ENCODE results near the gene OR5AS1.
"Not testable (repeated sequence)": the region's sequence is repeated elsewhere in the genome, so short reads cannot be mapped to it uniquely, and the experiment has no call there.

The OR5AS1 gene

GRCh38 chr11:56027354-56027753 is at the start of gene OR5AS1:
Gene OR5AS1 (plus strand): TSS chr11:56027654. CDS start chr11:56030419, 2,765 bp downstream.
- DNase-seq (ENCODE audit: low spot score) = no peak

DNA sequence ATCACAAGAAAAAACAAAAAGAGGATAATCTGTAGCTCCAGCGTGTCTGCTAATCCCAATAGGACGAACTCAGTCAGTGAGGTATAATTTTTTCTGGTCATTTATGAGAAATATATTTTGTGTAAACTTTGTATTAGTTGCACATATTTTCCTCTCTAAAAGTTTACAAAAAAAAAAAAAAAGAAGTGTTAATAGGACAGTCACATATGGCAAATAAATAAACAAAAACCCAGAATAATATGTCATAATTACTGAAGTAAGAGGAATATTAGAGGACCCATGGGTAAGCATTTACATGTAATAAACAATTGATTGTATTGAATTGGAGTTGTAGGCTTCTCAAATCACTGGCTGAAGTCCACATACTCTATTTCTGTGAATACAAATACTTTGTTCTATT is 32.9 kb upstream of the OR5AS1 start, which contains the start of gene OR5F1:
Gene OR5F1 (minus strand): TSS at position 101 of the 400 bp plus-strand sequence. CDS start 0 bp downstream, at position 101.
- no peak for DNase-seq (ENCODE audit: low spot score)

DNA sequence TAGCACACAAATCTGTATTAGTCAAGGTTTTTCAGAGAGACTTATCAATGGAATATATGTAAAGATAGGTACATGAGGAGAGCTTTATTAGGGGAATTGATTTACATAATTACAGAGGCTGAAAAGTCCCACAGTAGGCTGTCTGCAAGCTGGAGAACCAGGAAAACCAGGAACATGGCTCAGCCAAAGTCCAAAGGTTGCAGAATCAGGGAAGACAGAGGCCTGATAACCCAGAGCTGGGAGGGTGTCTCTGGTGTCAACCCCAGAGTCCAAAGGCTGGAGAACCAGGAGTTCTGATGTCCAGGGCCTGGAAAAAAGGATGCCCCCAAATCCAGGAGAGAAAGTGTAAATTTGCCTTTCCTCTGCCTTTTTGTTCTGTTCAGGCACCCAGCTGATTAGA is 16.7 kb upstream of the OR5AS1 start:
- DNase-seq (ENCODE audit: low spot score) = no peak

DNA sequence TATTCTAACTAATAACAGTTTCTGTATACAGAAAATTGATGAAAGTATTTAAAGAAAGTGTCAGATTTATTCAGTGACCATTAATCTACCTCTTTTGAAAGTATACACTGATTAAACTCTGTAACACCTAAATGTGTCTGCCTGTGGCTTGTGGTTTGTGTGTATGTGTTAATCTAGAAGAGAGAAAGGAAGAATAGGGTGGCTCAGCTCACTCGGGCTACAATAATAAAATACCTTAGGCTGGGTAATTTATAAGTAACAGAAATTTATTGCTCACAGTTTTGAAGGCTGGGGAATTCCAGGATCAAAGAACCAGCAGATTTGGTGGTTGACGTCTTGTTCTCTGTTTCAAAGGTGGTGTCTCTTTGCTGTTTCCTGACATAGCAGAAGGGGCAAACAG is 13.6 kb upstream of the OR5AS1 start:
- DNase-seq (ENCODE audit: low spot score) = no peak

- no peak for DNase-seq (ENCODE audit: low spot score)
Measured at GRCh38 chr11:56045538-56045937, 18.1 kb downstream of the OR5AS1 start.

DNA sequence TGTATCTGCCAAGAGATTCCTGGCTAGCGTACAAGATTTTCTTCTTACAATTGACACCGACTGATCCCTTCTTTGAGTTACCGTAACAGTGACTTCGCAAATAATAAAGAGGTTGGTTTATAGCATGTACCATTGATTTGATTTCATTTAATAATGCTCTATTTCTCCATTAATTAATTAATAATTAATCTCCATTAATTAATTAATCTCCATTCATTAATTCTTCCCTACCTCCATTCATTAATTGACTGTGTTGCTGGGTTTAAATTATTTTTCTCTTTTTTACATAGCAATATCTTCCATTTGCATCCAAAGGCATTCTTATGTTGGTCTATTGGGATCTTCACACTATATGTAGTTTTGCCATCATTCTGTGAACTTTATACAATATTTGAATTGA is 21.0 kb downstream of the OR5AS1 start:
- no peak for DNase-seq (ENCODE audit: low spot score)

- DNase-seq (ENCODE audit: low spot score) = no peak
Measured at GRCh38 chr11:56049487-56049886, 22.0 kb downstream of the OR5AS1 start.

- DNase-seq (ENCODE audit: low spot score) = not testable (repeated sequence)
Measured at GRCh38 chr11:56056366-56056765, 28.9 kb downstream of the OR5AS1 start.

GRCh38 chr11:56057661-56058237 is 30.3 kb downstream of the OR5AS1 start:
- DNase-seq (ENCODE audit: low spot score) = not testable (repeated sequence)

DNA sequence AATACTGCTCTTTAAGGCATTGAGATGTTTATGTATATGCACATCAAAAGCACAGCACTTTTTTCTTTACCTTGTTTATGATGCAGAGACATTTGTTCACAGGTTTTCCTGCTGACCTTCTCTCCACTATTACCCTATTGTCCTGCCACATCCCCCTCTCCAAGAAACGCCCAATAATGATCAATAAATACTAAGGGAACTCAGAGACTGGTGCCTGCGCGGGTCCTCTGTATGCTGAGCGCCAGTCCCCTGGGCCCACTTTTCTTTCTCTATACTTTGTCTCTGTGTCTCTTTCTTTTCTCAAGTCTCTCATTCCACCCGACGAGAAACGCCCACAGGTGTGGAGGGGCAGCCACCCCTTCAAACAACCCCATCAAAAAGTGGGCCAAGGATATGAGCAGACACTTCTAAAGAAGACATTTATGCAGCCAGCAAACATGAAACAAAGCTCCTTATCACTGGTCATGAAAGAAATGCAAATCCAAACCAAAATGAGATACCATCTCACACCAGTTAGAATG is 30.9 kb downstream of the OR5AS1 start:
- DNase-seq (ENCODE audit: low spot score) = not testable (repeated sequence)

DNA sequence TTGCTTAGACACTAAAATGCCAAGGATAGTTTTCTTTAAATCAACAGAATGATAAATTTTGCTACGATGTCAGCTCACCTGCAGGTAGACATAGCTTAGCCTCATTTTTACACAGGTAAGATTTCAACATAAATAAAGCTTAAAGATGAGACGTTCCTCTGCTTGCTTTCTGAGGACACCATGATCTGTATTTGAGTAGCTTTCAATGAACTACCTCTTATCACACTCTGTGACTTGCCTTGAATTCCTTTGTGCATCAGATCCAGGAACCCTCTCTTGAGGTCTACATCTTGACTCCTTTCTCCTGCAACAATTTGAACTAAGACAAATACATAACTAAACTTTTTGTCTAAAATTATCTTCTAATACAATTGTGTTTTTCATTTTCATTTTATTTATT is 39.5 kb downstream of the OR5AS1 start:
- no peak for DNase-seq (ENCODE audit: low spot score)
